Naive B cell (primary cell): Measurements from ENCODE around the gene ZFTA. TPM values are rescaled to one million over a fixed set of nuclear protein-coding genes. Genes with fewer than 3 reads are reported as not detected.

Experiments used
- ATAC-seq, 2 donors: fragments of 150-1000 bp; cut with Tn5 transposase; 2 replicates each; pipeline ENCODE4 v1.10.0; 2021; ENCODE audit warnings: low read depth in 2 of 2, mild to moderate bottlenecking in 2 of 2, moderate library complexity in 2 of 2
- DNase-seq: peaks from one replicate; pipeline ENCODE4 v3.0.0; 2022
- H3K27ac Mint-ChIP-seq, 6 donors: one replicate each; pipeline ENCODE4 v1.8.0; 2020 to 2022; ENCODE audit warnings: mild to moderate bottlenecking in 6 of 6, mixed read lengths in 6 of 6, moderate library complexity in 5 of 6, inconsistent platforms in 2 of 6
- H3K27me3 Mint-ChIP-seq, 3 donors: one replicate each; pipeline ENCODE4 v1.8.0; 2021 to 2022; ENCODE audit warnings: mixed read lengths in 3 of 3, mild to moderate bottlenecking in 1 of 3
- H3K36me3 Mint-ChIP-seq, 2 donors: one replicate each; pipeline ENCODE4 v1.8.0; 2020 to 2022; ENCODE audit warnings: mixed read lengths in 2 of 2, inconsistent platforms in 1 of 2, mild to moderate bottlenecking in 1 of 2
- H3K4me1 Mint-ChIP-seq, 3 donors: one replicate each; pipeline ENCODE4 v1.8.0; 2020 to 2022; ENCODE audit warnings: mixed read lengths in 3 of 3, inconsistent platforms in 1 of 3, mild to moderate bottlenecking in 1 of 3, moderate library complexity in 1 of 3
- H3K4me3 Mint-ChIP-seq, 8 donors: one replicate each; pipeline ENCODE4 v1.8.0; 2020 to 2022; ENCODE audit warnings: mild to moderate bottlenecking in 8 of 8, mixed read lengths in 8 of 8, moderate library complexity in 8 of 8, inconsistent platforms in 2 of 8
- H3K9me3 Mint-ChIP-seq, 7 donors: one replicate each; pipeline ENCODE4 v1.8.0; 2020 to 2022; ENCODE audit warnings: mixed read lengths in 7 of 7, mild to moderate bottlenecking in 5 of 7, inconsistent platforms in 2 of 7, moderate library complexity in 1 of 7
- polyA plus RNA-seq, 6 donors: library from polyadenylated mRNA; unstranded; fragments of 300-500 nt; fragmentation: Illumina TruSeq; gene quantifications; one replicate each; pipeline ENCODE4 v1.2.3, GENCODE V29; 2021; ENCODE audit warnings: low read depth in 6 of 6

The ZFTA gene
- polyA plus RNA-seq, 6 donors from 2014 or later: 0.09 to 0.44 (median 0.23) TPM; not detected in 1

GRCh38 chr11:63760487-63761079 lies 8.0 kb downstream of the ZFTA start:
- Mint-ChIP-seq H3K4me3 (no peak overlapping the region), H3K9me3 (no peaks in the 10 kb centered on the region), H3K4me1 (peaks cover 0 to 4% (median 3%) of the 10 kb centered on the region in 3 donors), H3K27me3 (no peaks in the 10 kb centered on the region), H3K36me3 (no peaks in the 10 kb centered on the region), H3K27ac (no peak overlapping the region)
- ATAC-seq (no peak), DNase-seq (no peak)

- H3K27me3 Mint-ChIP-seq: no peaks in the 10 kb centered on the region
- DNase-seq (no peak), ATAC-seq (no peak)
- H3K27ac Mint-ChIP-seq: no peak overlapping the region
- H3K9me3 Mint-ChIP-seq: no peaks in the 10 kb centered on the region
- H3K4me1 Mint-ChIP-seq: no peaks in the 10 kb centered on the region
- peaks cover 0 to 5% of the 10 kb centered on the region in 2 donors for H3K36me3 Mint-ChIP-seq
- H3K4me3 Mint-ChIP-seq: no peak overlapping the region
These were observed 11.4 kb downstream of the ZFTA start for GRCh38 chr11:63756919-63757761.

- H3K27ac Mint-ChIP-seq: peak overlapping the region in 1 of 6 donors; percentile 63
- H3K4me3 Mint-ChIP-seq: peak overlapping the region in 1 of 8 donors; percentile 22
These were observed 19.0 kb downstream of the ZFTA start for GRCh38 chr11:63749624-63750023.

GRCh38 chr11:63747011-63747410 lies 21.6 kb downstream of the ZFTA start:
- Mint-ChIP-seq H3K27me3 (no peaks in the 10 kb centered on the region), H3K36me3 (peaks cover 0 to under 1% of the 10 kb centered on the region in 2 donors), H3K27ac (peak overlapping the region in 1 of 6 donors; percentile 16), H3K4me1 (no peaks in the 10 kb centered on the region), H3K9me3 (no peaks in the 10 kb centered on the region), H3K4me3 (no peak overlapping the region)
- ATAC-seq (no peak), DNase-seq (no peak)

More at GRCh38 chr11:63749624-63750023, 19.0 kb downstream of the ZFTA start:
- Mint-ChIP-seq H3K36me3 (peaks cover 0 to 7% of the 10 kb centered on the region in 2 donors), H3K4me1 (no peaks in the 10 kb centered on the region), H3K27me3 (no peaks in the 10 kb centered on the region), H3K9me3 (no peaks in the 10 kb centered on the region)
- no peak for ATAC-seq
- no peak for DNase-seq

- Mint-ChIP-seq H3K36me3 (no peaks in the 10 kb centered on the region), H3K27ac (peak overlapping the region in 2 of 6 donors; percentile 42 to 59), H3K9me3 (no peaks in the 10 kb centered on the region), H3K27me3 (no peaks in the 10 kb centered on the region), H3K4me1 (no peaks in the 10 kb centered on the region), H3K4me3 (no peak overlapping the region)
- ATAC-seq (no peak), DNase-seq (no peak)
These were observed 23.0 kb downstream of the ZFTA start for GRCh38 chr11:63745304-63746170.

GRCh38 chr11:63738720-63739360 lies 29.7 kb downstream of the ZFTA start:
- DNase-seq (peak; percentile 44), ATAC-seq (no peak)
- H3K27ac Mint-ChIP-seq: peak overlapping the region in 1 of 6 donors; percentile 37
- no peaks in the 10 kb centered on the region for H3K27me3 Mint-ChIP-seq
- no peaks in the 10 kb centered on the region for H3K9me3 Mint-ChIP-seq
- peak overlapping the region in 1 of 8 donors; percentile 29 for H3K4me3 Mint-ChIP-seq
- H3K4me1 Mint-ChIP-seq: peaks cover 0 to 3% (median 2%) of the 10 kb centered on the region in 3 donors
- H3K36me3 Mint-ChIP-seq: no peaks in the 10 kb centered on the region

- H3K36me3 Mint-ChIP-seq: no peaks in the 10 kb centered on the region
- H3K4me3 Mint-ChIP-seq: no peak overlapping the region
- no peaks in the 10 kb centered on the region for H3K9me3 Mint-ChIP-seq
- peaks cover 2 to 5% (median 3%) of the 10 kb centered on the region in 3 donors for H3K4me1 Mint-ChIP-seq
- H3K27ac Mint-ChIP-seq: peak overlapping the region in 4 of 6 donors; percentile 12 to 63 (median 30)
- ATAC-seq (no peak), DNase-seq (no peak)
- H3K27me3 Mint-ChIP-seq: no peaks in the 10 kb centered on the region
These were observed 30.9 kb downstream of the ZFTA start for GRCh38 chr11:63737718-63738117.

GRCh38 chr11:63736864-63737263 lies 31.7 kb downstream of the ZFTA start:
- H3K9me3 Mint-ChIP-seq: no peaks in the 10 kb centered on the region
- no peak for DNase-seq
- peak overlapping the region in 2 of 6 donors; percentile 63 to 76 for H3K27ac Mint-ChIP-seq
- ATAC-seq: no peak
- no peaks in the 10 kb centered on the region for H3K36me3 Mint-ChIP-seq
- H3K27me3 Mint-ChIP-seq: no peaks in the 10 kb centered on the region
- H3K4me3 Mint-ChIP-seq: no peak overlapping the region
- peaks cover 2 to 5% (median 3%) of the 10 kb centered on the region in 3 donors for H3K4me1 Mint-ChIP-seq

GRCh38 chr11:63729326-63729725 lies 39.2 kb downstream of the ZFTA start:
- ATAC-seq (no peak), DNase-seq (no peak)
- H3K4me3 Mint-ChIP-seq: no peak overlapping the region
- H3K9me3 Mint-ChIP-seq: no peaks in the 10 kb centered on the region
- H3K27me3 Mint-ChIP-seq: no peaks in the 10 kb centered on the region
- no peaks in the 10 kb centered on the region for H3K36me3 Mint-ChIP-seq
- peaks cover 0 to 17% (median 0%) of the 10 kb centered on the region in 3 donors for H3K4me1 Mint-ChIP-seq
- no peak overlapping the region for H3K27ac Mint-ChIP-seq

- Mint-ChIP-seq H3K9me3 (no peaks in the 10 kb centered on the region), H3K4me1 (no peaks in the 10 kb centered on the region), H3K4me3 (no peak overlapping the region), H3K27ac (no peak overlapping the region), H3K27me3 (no peaks in the 10 kb centered on the region), H3K36me3 (no peaks in the 10 kb centered on the region)
- ATAC-seq (no peak), DNase-seq (no peak)
These were observed 48.0 kb downstream of the ZFTA start for GRCh38 chr11:63720611-63721010.

GRCh38 chr11:63719987-63720386 lies 48.6 kb downstream of the ZFTA start:
- ATAC-seq (no peak), DNase-seq (no peak)
- Mint-ChIP-seq H3K27ac (no peak overlapping the region), H3K4me3 (no peak overlapping the region), H3K27me3 (no peaks in the 10 kb centered on the region), H3K4me1 (no peaks in the 10 kb centered on the region), H3K36me3 (no peaks in the 10 kb centered on the region), H3K9me3 (no peaks in the 10 kb centered on the region)

- H3K27me3 Mint-ChIP-seq: no peaks in the 10 kb centered on the region
- no peak overlapping the region for H3K4me3 Mint-ChIP-seq
- DNase-seq: no peak
- H3K9me3 Mint-ChIP-seq: no peaks in the 10 kb centered on the region
- no peak for ATAC-seq
- no peak overlapping the region for H3K27ac Mint-ChIP-seq
- H3K36me3 Mint-ChIP-seq: no peaks in the 10 kb centered on the region
- peaks cover 0 to 3% (median 0%) of the 10 kb centered on the region in 3 donors for H3K4me1 Mint-ChIP-seq
These were observed 49.6 kb downstream of the ZFTA start for GRCh38 chr11:63719001-63719400.
